UCSD-AML1 (cell line): ENCODE measurements around the gene TMEM86B.
"Not testable (repeated sequence)": the region's sequence is repeated elsewhere in the genome, so short reads cannot be mapped to it uniquely, and the experiment has no call there.

Experiments
- DNase-seq: peaks from one replicate; lab custom pipeline; 2025; ENCODE audit not compliant: unreplicated experiment; lab: John Stamatoyannopoulos, UW

TMEM86B gene

DNA sequence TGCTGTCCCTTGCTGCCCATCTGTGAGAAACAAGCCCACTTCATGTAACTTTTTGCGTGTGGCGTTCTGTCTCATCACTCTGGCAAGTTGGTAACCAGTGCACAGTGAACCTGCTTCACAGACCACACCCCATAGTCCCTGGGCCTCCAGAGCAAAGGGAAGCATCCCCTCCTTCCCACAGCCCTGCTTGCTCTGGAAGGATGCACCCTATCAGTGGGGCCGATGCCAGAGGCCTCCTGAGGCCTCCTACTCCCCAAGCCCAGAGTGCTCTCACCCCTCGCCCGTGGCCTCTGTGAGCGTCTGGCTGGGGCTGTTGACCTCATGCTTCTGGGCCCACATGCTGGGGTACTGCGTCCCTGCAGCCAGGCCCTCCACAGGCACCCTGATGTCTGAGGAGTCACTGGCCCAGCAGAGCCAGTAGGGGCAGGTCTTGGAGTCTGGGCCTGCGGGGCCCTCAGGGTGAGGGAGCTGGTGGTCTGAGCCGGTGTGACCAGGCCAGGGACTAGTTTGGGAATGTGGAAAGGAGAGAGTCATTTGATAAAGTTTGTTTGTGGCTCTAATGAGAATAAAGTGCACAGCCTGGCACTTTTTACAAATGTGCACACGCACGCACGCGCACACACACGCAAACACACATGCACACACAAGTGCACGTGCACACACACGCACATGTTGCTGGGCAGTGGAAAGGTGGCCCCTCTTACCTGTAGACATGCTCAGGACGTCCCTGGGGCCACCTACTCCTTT is 5.1 kb downstream of the TMEM86B start:
- no peak for DNase-seq

GRCh38 chr19:55220525-55220924 is 8.0 kb downstream of the TMEM86B start:
- no peak for DNase-seq

- DNase-seq = peak; percentile 88
Measured at GRCh38 chr19:55216461-55217198, 11.9 kb downstream of the TMEM86B start.

GRCh38 chr19:55213547-55213946 is 15.0 kb downstream of the TMEM86B start:
- DNase-seq = no peak

DNA sequence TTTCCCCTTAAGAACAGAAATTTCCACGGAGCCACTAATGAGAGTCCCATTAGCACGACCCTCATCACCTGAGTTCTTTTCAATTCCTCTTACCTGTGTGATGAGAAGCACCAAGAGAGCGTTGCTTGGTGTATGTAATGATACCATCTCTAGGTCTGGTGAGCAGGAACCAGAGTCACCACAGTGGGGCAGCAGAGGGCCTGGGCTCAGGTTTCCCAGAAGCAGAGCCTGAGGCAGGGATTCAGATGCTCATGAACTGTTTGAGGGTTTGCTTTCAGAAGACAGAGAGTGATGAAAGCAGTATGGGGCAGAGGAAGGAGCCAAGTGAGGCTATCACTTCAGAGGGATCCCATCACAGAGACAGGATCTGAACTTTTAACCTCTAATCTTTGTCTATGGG is 16.1 kb downstream of the TMEM86B start:
- DNase-seq = peak; percentile 70

GRCh38 chr19:55209693-55210472 is 18.7 kb downstream of the TMEM86B start:
- no peak for DNase-seq

GRCh38 chr19:55208880-55209692 is 19.5 kb downstream of the TMEM86B start, which contains the start of gene PTPRH:
Gene PTPRH, minus strand, starts transcription at chr19:55209501. Its CDS starts 68 bp downstream, at chr19:55209433.
- DNase-seq = peak; percentile 50

GRCh38 chr19:55206664-55207500 is 21.7 kb downstream of the TMEM86B start:
- peak; percentile 83 for DNase-seq

DNA sequence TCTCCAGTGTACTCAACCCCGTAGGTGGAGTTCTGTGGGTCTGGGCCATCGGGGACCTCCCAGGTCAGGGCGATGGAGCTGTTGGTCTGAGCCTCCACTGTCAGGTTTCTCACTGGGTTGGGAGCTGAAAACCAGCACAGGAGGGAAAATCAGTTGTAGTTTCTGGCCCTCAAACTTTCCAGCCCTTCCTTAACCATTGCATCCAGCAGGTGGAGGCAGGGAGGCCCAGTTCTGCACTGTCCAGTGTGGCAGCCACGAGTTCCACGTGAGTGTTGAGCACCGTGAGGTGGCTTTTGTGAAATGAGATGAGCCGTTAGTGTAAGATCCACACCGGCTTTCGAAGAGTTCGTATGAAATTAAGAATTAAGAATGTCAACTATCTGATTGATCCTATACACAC is 26.4 kb downstream of the TMEM86B start:
- DNase-seq = not testable (repeated sequence)

DNA sequence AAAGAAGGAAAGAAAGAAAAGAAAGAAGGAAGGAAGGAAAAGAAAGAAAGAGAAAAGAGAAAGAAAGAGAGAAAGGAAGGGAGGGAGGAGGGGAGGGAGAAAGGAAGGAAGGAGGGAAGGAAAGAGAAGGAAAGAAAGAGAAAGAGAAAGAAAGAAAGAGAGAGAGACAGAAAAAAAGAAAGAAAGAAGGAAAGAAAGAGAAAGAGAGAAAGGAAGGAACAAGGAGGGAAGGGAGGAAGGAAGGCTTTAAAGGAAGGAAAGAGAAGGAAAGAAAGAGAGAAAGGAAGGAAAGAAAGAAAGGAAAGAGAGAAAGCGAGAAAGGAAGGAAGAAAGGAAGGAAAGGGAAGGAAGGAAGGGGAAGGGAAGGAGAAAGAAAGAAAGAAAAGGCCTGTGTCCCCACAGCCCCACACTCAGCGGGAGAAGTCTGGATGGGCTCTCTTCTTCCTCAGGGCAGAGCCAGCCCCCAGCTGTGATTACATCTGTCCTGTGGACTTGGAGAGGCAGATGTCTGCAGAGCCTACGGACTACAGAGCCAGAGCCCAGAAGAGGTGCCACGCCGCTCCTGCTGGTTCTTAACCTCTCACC is 28.9 kb downstream of the TMEM86B start:
- DNase-seq = no peak

GRCh38 chr19:55198651-55199050 is 29.9 kb downstream of the TMEM86B start:
- DNase-seq = no peak

DNA sequence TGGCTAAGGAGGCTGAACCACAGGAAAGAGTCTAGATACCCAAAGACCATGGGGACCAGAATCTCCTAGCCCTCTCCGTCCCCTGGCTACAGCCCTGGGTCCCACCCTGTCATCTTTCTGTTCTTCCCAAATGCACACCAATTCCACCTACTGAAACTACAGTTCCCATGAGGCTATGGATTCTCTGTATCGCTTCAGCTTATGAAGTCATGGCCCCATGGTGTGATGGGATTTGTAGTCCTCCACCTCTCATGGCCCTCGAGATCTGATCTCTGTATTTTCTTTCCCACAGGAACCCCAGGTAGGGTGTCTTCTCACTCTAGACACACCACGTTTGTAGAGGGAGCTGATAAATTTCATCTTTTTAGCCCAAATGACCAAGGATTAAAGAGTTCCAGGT is 31.0 kb downstream of the TMEM86B start:
- no peak for DNase-seq

- DNase-seq = no peak
Measured at GRCh38 chr19:55196803-55197202, 31.8 kb downstream of the TMEM86B start.

- no peak for DNase-seq
Measured at GRCh38 chr19:55193481-55193880, 35.1 kb downstream of the TMEM86B start.

GRCh38 chr19:55189403-55189835 is 39.1 kb downstream of the TMEM86B start:
- DNase-seq = peak; percentile 80

- DNase-seq = peak; percentile 67
Measured at GRCh38 chr19:55188625-55189024, 39.9 kb downstream of the TMEM86B start.

DNA sequence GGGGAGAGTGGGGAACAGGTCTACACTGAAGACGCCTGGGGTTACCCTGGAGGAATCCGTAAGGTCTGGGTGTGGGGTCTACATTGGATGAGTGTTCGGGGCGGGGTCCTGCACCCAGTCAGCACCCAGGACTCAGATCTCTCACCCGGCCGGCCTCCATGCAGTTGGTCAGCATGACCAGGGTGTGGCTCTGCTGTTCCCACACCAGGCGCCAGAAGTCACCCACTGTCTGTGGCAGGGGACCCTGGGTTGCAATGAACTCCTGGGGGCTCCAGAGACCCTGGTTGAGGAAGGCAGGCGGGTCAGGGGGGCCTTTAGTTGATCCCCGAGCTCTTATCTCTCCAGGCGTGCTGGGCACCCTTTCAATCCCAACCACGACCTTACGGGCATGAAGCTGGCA is 42.5 kb downstream of the TMEM86B start:
- DNase-seq = no peak

GRCh38 chr19:55181740-55182139 is 46.8 kb downstream of the TMEM86B start:
- no peak for DNase-seq
